Activated T-cell treated with anti-CD3 and anti-CD28 coated beads, Interleukin-2, amount 50 U/mL, for 24 hours (primary cell): ENCODE results near the gene ZNF577.

ENCODE experiments used
- DNase-seq: peaks from one replicate; pipeline ENCODE4 v3.0.0-alpha.2; 2020
- H3K27ac Mint-ChIP-seq: 2 replicates; pipeline ENCODE4 v1.8.0; 2020; ENCODE audit warnings: mild to moderate bottlenecking, mixed read lengths
- H3K27me3 Mint-ChIP-seq: 2 replicates; pipeline ENCODE4 v1.8.0; 2020; ENCODE audit warnings: mixed read lengths
- H3K36me3 Mint-ChIP-seq: 2 replicates; pipeline ENCODE4 v1.8.0; 2020; ENCODE audit warnings: low read depth, mixed read lengths
- H3K4me1 Mint-ChIP-seq: 2 replicates; pipeline ENCODE4 v1.8.0; 2020; ENCODE audit warnings: low read depth, mixed read lengths
- H3K4me3 Mint-ChIP-seq: 2 replicates; pipeline ENCODE4 v1.8.0; 2020; ENCODE audit warnings: mild to moderate bottlenecking, moderate library complexity, mixed read lengths
- H3K9me3 Mint-ChIP-seq: 2 replicates; pipeline ENCODE4 v1.8.0; 2020; ENCODE audit warnings: mixed read lengths

Gene ZNF577

GRCh38 chr19:51904331-51905165 lies 16.8 kb upstream of the ZNF577 start, which contains the start of gene ZNF649:
TSS of gene ZNF649 (minus strand) at chr19:51905017. CDS start at chr19:51900107, 4,910 bp downstream.
- Mint-ChIP-seq H3K4me1 (peaks cover 21% of the 10 kb centered on the region), H3K9me3 (peaks cover 70% of the 10 kb centered on the region), H3K36me3 (peaks cover 93% of the 10 kb centered on the region), H3K27me3 (peaks cover 32% of the 10 kb centered on the region), H3K27ac (peak within 1 kb of the TSS; percentile 96), H3K4me3 (peak within 1 kb of the TSS; percentile 91)
- DNase-seq = peak; percentile 85

GRCh38 chr19:51903192-51903591 lies 15.4 kb upstream of the ZNF577 start:
- H3K4me1 Mint-ChIP-seq = peaks cover 21% of the 10 kb centered on the region
- H3K27me3 Mint-ChIP-seq = peaks cover 21% of the 10 kb centered on the region
- peaks cover 96% of the 10 kb centered on the region for H3K36me3 Mint-ChIP-seq
- peak overlapping the region; percentile 91 for H3K4me3 Mint-ChIP-seq
- DNase-seq = no peak
- H3K9me3 Mint-ChIP-seq = peaks cover 63% of the 10 kb centered on the region
- H3K27ac Mint-ChIP-seq = peak overlapping the region; percentile 96

- Mint-ChIP-seq H3K27ac (no peak overlapping the region), H3K4me3 (no peak overlapping the region), H3K9me3 (peaks cover 62% of the 10 kb centered on the region), H3K4me1 (peaks cover 21% of the 10 kb centered on the region), H3K27me3 (peaks cover 9% of the 10 kb centered on the region), H3K36me3 (peaks cover 99% of the 10 kb centered on the region)
- DNase-seq = no peak
These were observed 14.1 kb upstream of the ZNF577 start for GRCh38 chr19:51901860-51902259.

- peaks cover 99% of the 10 kb centered on the region for H3K36me3 Mint-ChIP-seq
- peaks cover 77% of the 10 kb centered on the region for H3K9me3 Mint-ChIP-seq
- DNase-seq = no peak
- no peak overlapping the region for H3K4me3 Mint-ChIP-seq
- no peak overlapping the region for H3K27ac Mint-ChIP-seq
- no peaks in the 10 kb centered on the region for H3K27me3 Mint-ChIP-seq
- peaks cover 9% of the 10 kb centered on the region for H3K4me1 Mint-ChIP-seq
These were observed 3.5 kb upstream of the ZNF577 start for GRCh38 chr19:51891193-51891747.

- no peak for DNase-seq
- Mint-ChIP-seq H3K9me3 (peaks cover 79% of the 10 kb centered on the region), H3K27ac (no peak overlapping the region), H3K36me3 (peaks cover 98% of the 10 kb centered on the region), H3K4me1 (peaks cover 9% of the 10 kb centered on the region), H3K27me3 (no peaks in the 10 kb centered on the region), H3K4me3 (no peak overlapping the region)
These were observed 2.2 kb upstream of the ZNF577 start for GRCh38 chr19:51889934-51890333.

- DNase-seq = no peak
- Mint-ChIP-seq H3K27ac (no peak overlapping the region), H3K27me3 (no peaks in the 10 kb centered on the region), H3K4me3 (no peak overlapping the region), H3K9me3 (peaks cover 70% of the 10 kb centered on the region), H3K4me1 (peaks cover 6% of the 10 kb centered on the region), H3K36me3 (peaks cover 99% of the 10 kb centered on the region)
These were observed 3.0 kb downstream of the ZNF577 start for GRCh38 chr19:51884713-51885112.

- Mint-ChIP-seq H3K4me3 (no peak overlapping the region), H3K9me3 (peaks cover 64% of the 10 kb centered on the region), H3K27ac (no peak overlapping the region), H3K27me3 (no peaks in the 10 kb centered on the region), H3K4me1 (peaks cover 1% of the 10 kb centered on the region), H3K36me3 (peaks cover 99% of the 10 kb centered on the region)
- DNase-seq = no peak
These were observed 5.2 kb downstream of the ZNF577 start for GRCh38 chr19:51882518-51882917.

- Mint-ChIP-seq H3K4me3 (no peak overlapping the region), H3K4me1 (no peaks in the 10 kb centered on the region), H3K27ac (no peak overlapping the region), H3K27me3 (no peaks in the 10 kb centered on the region), H3K36me3 (peaks cover 99% of the 10 kb centered on the region), H3K9me3 (peaks cover 90% of the 10 kb centered on the region)
- no peak for DNase-seq
These were observed 14.7 kb downstream of the ZNF577 start for GRCh38 chr19:51873097-51873496.

GRCh38 chr19:51861870-51862622 lies 25.7 kb downstream of the ZNF577 start:
- Mint-ChIP-seq H3K4me3 (no peak overlapping the region), H3K27me3 (no peaks in the 10 kb centered on the region), H3K36me3 (peaks cover 79% of the 10 kb centered on the region), H3K4me1 (no peaks in the 10 kb centered on the region), H3K9me3 (peaks cover 74% of the 10 kb centered on the region), H3K27ac (no peak overlapping the region)
- no peak for DNase-seq

GRCh38 chr19:51837145-51837544 lies 50.6 kb downstream of the ZNF577 start:
- Mint-ChIP-seq H3K4me1 (no peaks in the 10 kb centered on the region), H3K27ac (no peak overlapping the region), H3K4me3 (no peak overlapping the region), H3K36me3 (peaks cover 19% of the 10 kb centered on the region), H3K27me3 (no peaks in the 10 kb centered on the region), H3K9me3 (peaks cover 47% of the 10 kb centered on the region)
- no peak for DNase-seq

- Mint-ChIP-seq H3K4me1 (no peaks in the 10 kb centered on the region), H3K4me3 (no peak overlapping the region), H3K36me3 (no peaks in the 10 kb centered on the region), H3K9me3 (peaks cover 59% of the 10 kb centered on the region), H3K27ac (no peak overlapping the region), H3K27me3 (no peaks in the 10 kb centered on the region)
- no peak for DNase-seq
These were observed 57.5 kb downstream of the ZNF577 start for GRCh38 chr19:51830274-51830673.

- H3K9me3 Mint-ChIP-seq = peaks cover 65% of the 10 kb centered on the region
- H3K27me3 Mint-ChIP-seq = no peaks in the 10 kb centered on the region
- DNase-seq = no peak
- no peak overlapping the region for H3K27ac Mint-ChIP-seq
- H3K36me3 Mint-ChIP-seq = no peaks in the 10 kb centered on the region
- no peaks in the 10 kb centered on the region for H3K4me1 Mint-ChIP-seq
- H3K4me3 Mint-ChIP-seq = no peak overlapping the region
These were observed 63.3 kb downstream of the ZNF577 start for GRCh38 chr19:51824281-51825005.

GRCh38 chr19:51822946-51823345 lies 64.8 kb downstream of the ZNF577 start:
- Mint-ChIP-seq H3K36me3 (no peaks in the 10 kb centered on the region), H3K27ac (no peak overlapping the region), H3K4me1 (no peaks in the 10 kb centered on the region), H3K4me3 (no peak overlapping the region), H3K27me3 (no peaks in the 10 kb centered on the region), H3K9me3 (peaks cover 68% of the 10 kb centered on the region)
- no peak for DNase-seq

GRCh38 chr19:51822325-51822724 lies 65.4 kb downstream of the ZNF577 start:
- no peaks in the 10 kb centered on the region for H3K36me3 Mint-ChIP-seq
- H3K4me3 Mint-ChIP-seq = no peak overlapping the region
- no peaks in the 10 kb centered on the region for H3K27me3 Mint-ChIP-seq
- no peak for DNase-seq
- H3K9me3 Mint-ChIP-seq = peaks cover 62% of the 10 kb centered on the region
- no peak overlapping the region for H3K27ac Mint-ChIP-seq
- no peaks in the 10 kb centered on the region for H3K4me1 Mint-ChIP-seq
